Panc1 (cell line): ENCODE results near the gene MRPS34. TPM values are rescaled to one million over a fixed set of nuclear protein-coding genes. Genes with fewer than 3 reads are reported as not detected.

Experiments
- ATAC-seq: fragments of 200-7000 bp; cut with Tn5 transposase; 2 replicates; pipeline ENCODE4 v1.9.1; 2020; ENCODE audit warnings: mild to moderate bottlenecking, moderate library complexity
- BruUV-seq: library from RNA; stranded (reverse); fragments of 400-500 nt; replicated peaks from 2 replicates; lab custom pipeline; 2021; lab: Mats Ljungman, UMichigan
- CTCF ChIA-PET: fragments of 300-600 bp; sonication (Branson Sonifier 250); formaldehyde crosslinking; loops from one replicate; lab custom pipeline; 2022; ENCODE audit warnings: antibody characterized with exemption; lab: Charles Lee
- POLR2A ChIA-PET: fragments of 300-600 bp; sonication (Branson Sonifier 250); formaldehyde crosslinking; loops from one replicate; lab custom pipeline; 2022; ENCODE audit warnings: antibody characterized with exemption; lab: Charles Lee
- DNase-seq: peaks from one replicate; pipeline ENCODE4 v3.0.0-alpha.2; 2010; ENCODE audit warnings: low read depth, low spot score
- H3K27ac ChIP-seq: 2 replicates; pipeline ENCODE4 v1.5.1; 2011; ENCODE audit warnings: mild to moderate bottlenecking, low read length, inconsistent platforms
- H3K27me3 ChIP-seq: fragments of 200-500 bp; sonication (Bioruptor generic); 2 replicates; pipeline ENCODE4 v1.6.0; 2014; ENCODE audit warnings: low read length, inconsistent platforms; ENCODE audit not compliant: control insufficient read depth, insufficient read depth
- H3K36me3 ChIP-seq: fragments of 200-500 bp; sonication (Bioruptor generic); 2 replicates; pipeline ENCODE4 v1.5.1; 2014; ENCODE audit warnings: inconsistent platforms, mild to moderate bottlenecking, low read length, moderate library complexity; ENCODE audit not compliant: control insufficient read depth, insufficient read depth
- H3K4me1 ChIP-seq: 2 replicates; pipeline ENCODE4 v1.5.1; 2011; ENCODE audit warnings: inconsistent platforms, mild to moderate bottlenecking, low read length, moderate library complexity; ENCODE audit not compliant: control insufficient read depth, insufficient read depth
- H3K4me3 ChIP-seq, 2 experiments: 2 replicates each; pipeline ENCODE4 v1.5.1; 2011 to 2012; ENCODE audit warnings: low read depth in 2 of 2, low read length in 2 of 2, mild to moderate bottlenecking in 2 of 2, inconsistent platforms in 1 of 2, moderate library complexity in 1 of 2
- H3K9me3 ChIP-seq: fragments of 200-500 bp; sonication (Bioruptor generic); 2 replicates; pipeline ENCODE4 v1.5.1; 2014; ENCODE audit warnings: low read depth, mild to moderate bottlenecking, inconsistent platforms, low read length, moderate library complexity; ENCODE audit not compliant: control insufficient read depth, insufficient read depth
- POLR2AphosphoS5 ChIP-seq: IDR thresholded peaks from 2 replicates; pipeline ENCODE4 v1.6.1; 2012; ENCODE audit warnings: mild to moderate bottlenecking, low read depth, low read length, moderate library complexity
- REST ChIP-seq, 2 experiments: IDR thresholded peaks; 2 replicates each; pipeline ENCODE4 v1.6.1; 2011 to 2012; ENCODE audit warnings: low read depth in 2 of 2, control low read depth in 1 of 2, low read length in 1 of 2, mild to moderate bottlenecking in 1 of 2, moderate library complexity in 1 of 2; ENCODE audit not compliant: insufficient read depth in 1 of 2
- SIN3A ChIP-seq: IDR thresholded peaks from 2 replicates; pipeline ENCODE4 v1.6.1; 2012; ENCODE audit warnings: low read depth, mild to moderate bottlenecking, low read length, moderate library complexity, borderline replicate concordance; ENCODE audit not compliant: insufficient read depth
- TCF7L2 ChIP-seq: IDR thresholded peaks from 2 replicates; pipeline ENCODE4 v1.6.1; 2011; ENCODE audit warnings: mild to moderate bottlenecking, low read depth, low read length, inconsistent platforms
- in situ Hi-C: cut with HindIII; loops from 2 replicates; pipeline ENCODE4 v1.10.0; 2016; ENCODE audit warnings: low sequenced_read_pairs, low pct_unique_long_range_greater_than_20kb
- intact Hi-C: fragments of 100-400 bp; cut with micrococcal nuclease; formaldehyde crosslinking; loops from one replicate; pipeline ENCODE4 v1.10.0; 2022; ENCODE audit not compliant: unreplicated experiment
- total RNA-seq: library from RNA; stranded (reverse); gene quantifications from one replicate; pipeline ENCODE4 v1.2.1, GENCODE V29; 2021; ENCODE audit not compliant: unreplicated experiment
- TF ChIP-seq, protein P1 (sequence below): fragments of 450-650 bp; IDR thresholded peaks from 2 replicates; pipeline ENCODE4 v1.5.1; 2017; ENCODE audit warnings: mild to moderate bottlenecking

The MRPS34 gene
- total RNA-seq, 1 experiment from 2014 or later: 187 TPM

DNA sequence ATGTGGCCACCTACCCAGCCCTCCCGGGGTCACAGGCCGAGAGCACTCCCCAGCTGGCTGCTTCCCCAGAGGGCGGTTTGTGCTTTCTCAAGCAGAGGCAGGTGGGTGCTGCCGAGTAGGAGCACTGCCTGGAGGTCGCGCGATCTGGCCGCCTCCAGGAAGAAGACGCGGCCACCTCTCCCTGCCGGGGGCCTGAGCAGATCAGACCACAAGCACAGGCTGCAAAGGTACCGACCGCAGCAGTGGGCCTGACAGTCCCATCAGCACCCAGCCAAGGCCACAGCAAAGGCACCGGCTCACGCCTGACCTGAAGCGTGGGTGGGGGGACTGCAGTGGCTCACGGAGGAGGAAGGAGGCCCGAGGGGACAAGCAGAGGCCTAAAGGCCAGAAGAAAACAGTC lies 35.8 kb upstream of the MRPS34 start:
- ChIA-PET CTCF (no interaction called here), POLR2A (no interaction called here)
- intact Hi-C loops (no loop called here), in situ Hi-C loops (no loop called here)
- Histone ChIP-seq H3K27me3 (no peaks in the 10 kb centered on the region), H3K4me3 (no peak overlapping the region), H3K4me1 (peaks cover 5% of the 10 kb centered on the region; the same call in 1 of the 2 replicates), H3K36me3 (no peaks in the 10 kb centered on the region), H3K27ac (no peak overlapping the region), H3K9me3 (no peaks in the 10 kb centered on the region)
- ATAC-seq (no peak), DNase-seq (no peak)
- TF ChIP-seq TCF7L2: no peak
- TF ChIP-seq SIN3A: no peak
- no peak for TF ChIP-seq REST (IDR thresholded peaks at IDR 0.05; ENCODE audit: insufficient read depth in 1 of 2, low read depth in 2 of 2, low read length in 1 of 2)
- no TSS peak for BruUV-seq

DNA sequence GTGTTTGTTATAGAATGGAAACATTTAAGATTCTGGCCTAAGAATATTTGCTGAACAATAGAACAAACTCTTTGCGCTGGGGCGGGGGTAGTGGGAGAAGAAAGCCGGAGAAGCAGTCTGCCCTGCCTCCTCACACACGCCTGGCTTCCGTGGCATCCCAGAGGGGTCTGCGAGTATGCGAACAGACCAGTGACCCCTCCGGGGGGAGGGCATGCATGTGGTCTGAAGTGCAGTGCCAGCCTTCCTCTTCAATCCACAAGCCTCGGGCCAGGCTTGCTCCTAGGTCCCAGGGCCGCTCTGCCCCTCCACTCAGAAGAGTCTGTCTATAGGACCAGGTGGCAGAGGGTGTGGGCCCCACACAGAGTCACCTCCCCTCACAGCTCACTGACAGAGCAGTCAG lies 34.7 kb upstream of the MRPS34 start:
- H3K4me1 ChIP-seq: peaks cover 3% of the 10 kb centered on the region; the same call in 1 of the 2 replicates

More for the DNA sequence above, 34.7 kb upstream of the MRPS34 start:
- no peak for DNase-seq
- Histone ChIP-seq H3K36me3 (no peaks in the 10 kb centered on the region), H3K4me3 (no peak overlapping the region), H3K27me3 (no peaks in the 10 kb centered on the region), H3K27ac (no peak overlapping the region), H3K9me3 (no peaks in the 10 kb centered on the region)
- intact Hi-C loops (no loop called here), in situ Hi-C loops (no loop called here)
- TF ChIP-seq, protein P1, sequence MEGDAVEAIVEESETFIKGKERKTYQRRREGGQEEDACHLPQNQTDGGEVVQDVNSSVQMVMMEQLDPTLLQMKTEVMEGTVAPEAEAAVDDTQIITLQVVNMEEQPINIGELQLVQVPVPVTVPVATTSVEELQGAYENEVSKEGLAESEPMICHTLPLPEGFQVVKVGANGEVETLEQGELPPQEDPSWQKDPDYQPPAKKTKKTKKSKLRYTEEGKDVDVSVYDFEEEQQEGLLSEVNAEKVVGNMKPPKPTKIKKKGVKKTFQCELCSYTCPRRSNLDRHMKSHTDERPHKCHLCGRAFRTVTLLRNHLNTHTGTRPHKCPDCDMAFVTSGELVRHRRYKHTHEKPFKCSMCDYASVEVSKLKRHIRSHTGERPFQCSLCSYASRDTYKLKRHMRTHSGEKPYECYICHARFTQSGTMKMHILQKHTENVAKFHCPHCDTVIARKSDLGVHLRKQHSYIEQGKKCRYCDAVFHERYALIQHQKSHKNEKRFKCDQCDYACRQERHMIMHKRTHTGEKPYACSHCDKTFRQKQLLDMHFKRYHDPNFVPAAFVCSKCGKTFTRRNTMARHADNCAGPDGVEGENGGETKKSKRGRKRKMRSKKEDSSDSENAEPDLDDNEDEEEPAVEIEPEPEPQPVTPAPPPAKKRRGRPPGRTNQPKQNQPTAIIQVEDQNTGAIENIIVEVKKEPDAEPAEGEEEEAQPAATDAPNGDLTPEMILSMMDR: no peak
- TF ChIP-seq SIN3A (no peak), TCF7L2 (no peak), REST (IDR thresholded peaks at IDR 0.05; ENCODE audit: insufficient read depth in 1 of 2, low read depth in 2 of 2, low read length in 1 of 2) (no peak), POLR2AphosphoS5 (no peak)
- BruUV-seq: no TSS peak
- POLR2A ChIA-PET: interaction anchor here (0.7 kb wide), 1 partner anchor 517 kb away, joined by 3 read pairs; no protein-coding TSS in a partner anchor
- ATAC-seq: no peak
- CTCF ChIA-PET: no interaction called here
